GM21360 (cell line): ENCODE results near the gene CRELD1.
"Not testable (repeated sequence)": the region's sequence is repeated elsewhere in the genome, so short reads cannot be mapped to it uniquely, and the experiment has no call there.

Source experiments
- ATAC-seq: cut with Tn5 transposase; IDR thresholded peaks from one replicate; pipeline ENCODE4 v1.9.1; 2021; ENCODE audit warnings: mild to moderate bottlenecking, moderate library complexity; ENCODE audit not compliant: unreplicated experiment

CRELD1 gene

GRCh38 chr3:9933561-9934234 is at the start of gene CRELD1:
TSS of gene CRELD1 (plus strand) at chr3:9933834. CDS start at chr3:9934439, 605 bp downstream.
- peak; percentile 84 for ATAC-seq

- ATAC-seq: no peak
Observed at GRCh38 chr3:9884555-9885165, 49.0 kb upstream of the CRELD1 start.

- no peak for ATAC-seq
Observed at GRCh38 chr3:9886328-9886727, 47.3 kb upstream of the CRELD1 start.

- no peak for ATAC-seq
Observed at GRCh38 chr3:9887480-9887879, 46.2 kb upstream of the CRELD1 start.

GRCh38 chr3:9888540-9888939 is 45.1 kb upstream of the CRELD1 start:
- ATAC-seq: no peak

GRCh38 chr3:9889405-9889804 is 44.2 kb upstream of the CRELD1 start:
- no peak for ATAC-seq

GRCh38 chr3:9890249-9891071 is 43.2 kb upstream of the CRELD1 start, which contains the start of gene JAGN1:
TSS of gene JAGN1 (plus strand) at chr3:9890610. CDS start at chr3:9890723, 113 bp downstream.
- peak; percentile 76 for ATAC-seq

- ATAC-seq: no peak
Observed at GRCh38 chr3:9891072-9891622, 42.5 kb upstream of the CRELD1 start.

- ATAC-seq: no peak
Observed at GRCh38 chr3:9893739-9894138, 39.9 kb upstream of the CRELD1 start.

GRCh38 chr3:9895715-9896114 is 37.9 kb upstream of the CRELD1 start:
- ATAC-seq: not testable (repeated sequence)

GRCh38 chr3:9896755-9897407 is 36.8 kb upstream of the CRELD1 start:
- ATAC-seq: not testable (repeated sequence)

- ATAC-seq: no peak
Observed at GRCh38 chr3:9897408-9898372, 35.9 kb upstream of the CRELD1 start.

- ATAC-seq: no peak
Observed at GRCh38 chr3:9898467-9899241, 35.0 kb upstream of the CRELD1 start.

GRCh38 chr3:9899289-9899791 is 34.3 kb upstream of the CRELD1 start:
- ATAC-seq: no peak

- ATAC-seq: not testable (repeated sequence)
Observed at GRCh38 chr3:9900965-9901415, 32.6 kb upstream of the CRELD1 start.

- ATAC-seq: no peak
Observed at GRCh38 chr3:9901967-9902366, 31.7 kb upstream of the CRELD1 start.

- ATAC-seq: no peak
Observed at GRCh38 chr3:9902372-9903237, 31.0 kb upstream of the CRELD1 start, which contains the start of gene IL17RE. TSS of gene IL17RE (plus strand) at chr3:9902848. CDS start at chr3:9902933, 85 bp downstream.

- no peak for ATAC-seq
Observed at GRCh38 chr3:9903238-9903624, 30.4 kb upstream of the CRELD1 start.
